ENCODE data around the gene CHL1.

Gene CHL1

DNA sequence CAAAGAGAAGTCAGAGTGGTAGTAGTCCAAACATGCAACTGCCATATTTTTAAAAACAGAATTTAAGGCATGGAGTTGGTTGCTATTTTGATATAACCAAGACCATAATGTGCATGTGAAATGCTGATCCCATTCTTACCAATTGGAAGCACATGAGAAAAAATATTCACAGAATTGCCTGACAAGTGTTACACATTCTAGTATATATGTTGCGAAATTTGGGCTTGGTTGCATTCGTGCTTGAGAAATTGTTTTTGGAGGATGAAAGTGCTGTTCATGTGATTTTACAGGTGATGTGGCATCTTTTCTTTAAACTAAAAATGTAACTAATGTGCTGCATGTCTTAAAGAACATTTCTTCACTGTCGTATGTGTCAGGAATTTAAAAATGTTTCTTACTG, 199.7 kb downstream of the CHL1 start:
- no peak for DNase-seq (ENCODE audit: low read depth in 2 of 2)

DNA sequence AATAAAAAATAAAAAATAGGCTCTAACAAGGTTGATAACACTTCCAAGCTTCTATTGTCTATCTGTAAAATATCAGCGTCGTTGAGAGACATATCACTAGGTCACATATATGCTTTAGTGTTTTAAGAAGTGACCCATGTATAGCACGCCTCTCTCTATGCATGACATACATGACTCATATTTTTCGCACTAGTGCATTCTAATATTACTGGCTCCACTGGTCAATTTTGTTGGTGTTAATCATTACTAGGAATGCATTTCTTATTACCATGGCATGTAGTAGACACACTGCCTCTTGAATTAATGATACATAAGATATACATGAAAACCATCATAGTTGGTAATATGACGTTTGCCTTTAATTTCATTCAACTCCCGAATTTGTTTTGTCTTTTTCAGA, 203.1 kb downstream of the CHL1 start:
- DNase-seq (ENCODE audit: low read depth in 2 of 2): no peak

DNA sequence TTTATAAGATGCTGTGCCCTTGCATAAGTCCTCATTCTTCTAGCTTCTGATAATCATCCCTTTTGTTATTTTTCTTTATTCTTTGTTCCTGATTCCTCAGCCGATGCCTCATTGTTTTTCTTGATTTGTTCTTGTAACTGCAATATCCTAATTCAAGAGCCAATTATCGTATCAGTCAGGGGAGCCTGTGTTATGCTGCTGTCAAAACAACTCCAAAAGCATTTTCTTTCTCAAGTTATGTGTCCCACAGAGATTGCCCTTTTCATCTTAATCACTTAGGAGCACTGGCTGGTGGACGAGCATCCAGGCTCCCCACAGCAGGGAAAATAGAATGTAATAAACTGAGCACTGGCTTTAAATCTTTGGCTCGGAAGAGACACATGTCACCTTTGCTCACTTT, 207.3 kb downstream of the CHL1 start:
- DNase-seq (ENCODE audit: low read depth in 2 of 2): no peak

DNA sequence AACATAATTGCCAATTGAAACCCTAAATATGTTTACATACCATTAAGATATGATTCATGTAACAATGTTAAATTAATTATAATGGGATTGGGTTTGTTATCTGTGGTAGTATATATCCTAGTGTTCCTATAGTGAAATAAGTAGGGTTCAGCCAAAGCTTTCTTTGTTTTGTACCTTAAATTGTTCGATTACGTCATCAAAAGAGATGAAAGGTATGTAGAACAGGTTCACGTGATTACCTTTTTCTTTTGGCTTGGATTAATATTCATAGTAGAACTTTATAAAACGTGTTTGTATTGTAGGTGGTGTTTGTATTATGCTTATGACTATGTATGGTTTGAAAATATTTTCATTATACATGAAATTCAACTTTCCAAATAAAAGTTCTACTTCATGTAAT, 212.4 kb downstream of the CHL1 start:
- no peak for DNase-seq (ENCODE audit: low read depth in 2 of 2)

DNA sequence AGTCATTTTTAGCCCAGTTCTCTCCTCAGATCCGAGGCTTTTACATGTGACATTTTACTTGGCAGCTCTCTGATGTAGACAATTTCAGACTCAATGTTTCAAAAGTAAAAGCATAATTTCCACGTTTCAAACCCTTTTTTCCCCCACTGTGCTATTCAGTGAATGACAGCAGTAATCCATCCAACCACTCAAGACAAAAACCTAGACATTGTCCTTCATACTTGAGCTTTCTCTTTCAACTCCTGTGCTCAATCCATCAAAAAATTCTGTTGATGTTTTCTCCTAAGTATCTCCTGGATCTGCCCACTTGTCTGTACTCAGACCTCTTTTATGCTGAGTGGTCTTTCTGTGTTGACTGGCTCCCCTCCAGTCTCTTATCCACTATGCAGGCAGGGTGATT, 214.7 kb downstream of the CHL1 start:
- DNase-seq (ENCODE audit: low read depth in 2 of 2): no peak

DNA sequence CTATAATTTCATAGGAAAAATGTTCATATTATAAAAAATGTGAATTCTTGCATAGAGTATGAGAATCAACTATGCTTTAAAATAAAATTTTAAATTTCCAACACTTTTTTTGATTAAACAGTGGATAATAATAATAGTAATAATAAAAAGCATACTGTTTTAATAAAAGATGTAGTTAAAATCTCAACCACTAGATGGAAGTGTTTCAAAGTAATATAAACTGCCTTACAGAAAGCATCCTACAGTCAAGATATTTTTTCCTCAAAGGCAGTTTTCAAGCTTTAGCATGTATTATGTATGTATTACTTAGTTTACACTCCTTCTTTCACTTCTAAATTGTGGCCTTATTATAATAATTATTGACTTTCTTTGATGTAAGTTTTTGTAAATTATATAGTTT, 217.5 kb downstream of the CHL1 start:
- no peak for DNase-seq (ENCODE audit: low read depth in 2 of 2)

DNA sequence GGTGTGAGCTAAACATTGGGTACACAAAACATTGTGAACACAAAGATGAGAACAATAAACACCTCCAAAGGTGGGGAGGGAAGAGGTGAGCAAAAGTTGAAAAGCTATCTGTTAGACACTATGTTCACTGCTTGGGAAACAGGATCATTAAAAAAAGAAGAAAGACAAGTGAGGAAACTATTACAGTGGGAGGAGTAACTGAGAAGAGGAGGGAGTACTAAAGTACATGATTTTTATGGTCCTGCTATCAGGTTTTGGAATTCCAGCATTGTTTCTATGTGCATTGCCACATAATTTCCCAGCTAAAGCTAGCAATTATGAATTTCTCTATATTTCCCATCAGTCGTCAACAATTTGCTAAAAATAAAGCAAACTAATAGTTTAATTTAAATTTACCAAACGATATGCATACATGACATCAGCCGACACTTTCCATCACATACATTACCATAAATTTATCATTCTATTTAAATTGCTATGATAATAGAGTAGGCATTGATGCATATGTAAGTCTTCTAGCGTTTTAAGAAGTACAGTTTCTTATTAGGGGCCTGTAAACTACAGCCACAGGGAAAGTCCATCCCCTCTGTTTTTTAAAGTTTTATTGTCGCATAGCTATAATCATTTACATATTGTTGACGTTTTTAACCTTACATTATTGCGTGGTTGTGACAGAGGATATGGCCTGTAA, 221.8 kb downstream of the CHL1 start:
- DNase-seq (ENCODE audit: low read depth in 2 of 2): no peak

DNA sequence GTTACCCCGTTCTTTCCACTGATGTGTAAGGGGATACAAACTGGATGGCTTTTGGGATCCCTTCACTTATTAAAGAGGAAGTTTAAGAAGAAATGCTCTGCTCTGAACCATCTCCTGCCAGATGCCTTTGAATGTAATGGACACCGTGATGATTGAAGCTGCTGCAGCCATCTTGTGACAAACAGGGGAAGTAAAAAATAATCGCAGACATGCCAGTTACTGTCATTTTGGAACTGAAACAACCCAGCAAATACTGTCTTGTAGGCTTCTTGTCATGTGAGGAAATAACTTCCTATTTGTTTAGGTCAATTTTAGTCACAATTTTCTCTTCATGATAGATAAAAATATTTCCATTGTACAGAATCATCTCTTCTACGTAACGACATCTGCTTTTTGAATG, 224.0 kb downstream of the CHL1 start:
- no peak for DNase-seq (ENCODE audit: low read depth in 2 of 2)

DNA sequence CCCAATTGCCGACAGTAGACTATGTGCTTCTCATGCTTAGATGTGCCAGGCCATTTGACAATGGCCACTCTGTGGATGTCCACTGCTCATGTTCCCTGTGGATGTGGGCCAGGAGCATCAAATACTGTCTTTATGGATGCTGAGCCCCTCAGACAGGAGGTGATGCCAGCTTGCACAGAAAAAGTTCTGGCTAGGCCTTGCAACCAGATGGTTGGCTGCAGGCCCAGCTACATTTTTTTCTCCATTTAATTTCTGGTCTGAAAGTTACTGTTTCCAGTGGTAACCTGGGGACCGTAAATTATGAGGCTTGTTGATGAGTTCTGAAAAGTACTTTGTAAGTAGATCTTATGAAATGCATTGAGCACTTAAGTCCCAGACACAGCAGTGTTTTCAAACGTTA, 228.5 kb downstream of the CHL1 start:
- DNase-seq (ENCODE audit: low read depth in 2 of 2): no peak

DNA sequence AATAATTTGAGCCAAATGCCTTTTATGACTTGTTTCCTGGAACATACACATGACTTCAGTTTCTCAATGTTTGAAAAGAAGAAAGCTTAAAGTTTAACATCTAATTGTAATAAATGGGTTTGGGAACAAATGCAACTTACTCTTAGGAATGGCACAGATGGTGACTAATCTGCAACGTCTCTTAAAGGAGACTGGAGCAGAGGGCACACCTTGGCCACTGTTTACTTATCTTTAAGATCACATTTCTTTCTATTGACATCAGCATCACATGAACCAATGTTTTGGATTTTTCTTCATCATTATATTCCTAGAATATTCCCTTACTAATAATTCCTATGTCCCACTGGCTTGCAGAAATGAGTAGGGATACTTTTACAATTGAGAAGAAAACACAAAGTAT, 229.5 kb downstream of the CHL1 start:
- DNase-seq (ENCODE audit: low read depth in 2 of 2): no peak

DNA sequence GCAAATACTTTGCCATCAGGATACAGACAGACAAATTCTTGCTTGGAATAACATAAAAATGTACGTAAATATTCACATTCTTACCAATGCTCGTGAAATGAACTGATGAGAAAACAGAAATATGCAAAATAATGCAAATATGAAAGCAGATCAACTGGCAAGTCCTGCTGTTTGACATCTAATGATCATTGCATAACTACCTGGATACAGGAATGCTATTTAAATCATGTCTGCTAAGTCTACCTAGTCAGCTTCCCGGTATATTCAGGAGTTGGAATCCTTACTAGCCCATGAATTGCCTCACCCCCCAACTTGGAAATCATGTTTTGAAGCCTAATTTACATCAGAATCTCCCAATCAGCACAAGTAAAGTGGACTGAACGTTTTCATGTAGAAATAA, 230.6 kb downstream of the CHL1 start:
- DNase-seq (ENCODE audit: low read depth in 2 of 2): no peak

DNA sequence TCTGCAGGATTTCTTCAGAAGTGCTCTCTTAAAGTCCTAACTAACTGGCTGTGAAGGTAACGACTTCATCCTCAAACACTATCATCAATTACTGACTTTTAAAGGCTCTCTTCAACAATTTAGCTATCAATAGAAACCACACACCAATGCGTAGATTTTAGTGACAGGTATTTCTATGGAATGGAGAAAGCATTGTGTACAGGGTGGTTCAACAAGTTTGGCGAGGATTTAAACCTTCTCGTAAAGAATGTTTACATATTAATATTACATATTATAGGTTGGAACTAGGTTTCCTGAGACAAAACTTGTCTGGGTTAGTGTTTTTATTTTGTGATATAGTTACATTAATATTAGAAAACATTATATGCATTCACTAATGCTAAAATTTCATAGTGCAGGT, 233.6 kb downstream of the CHL1 start:
- DNase-seq (ENCODE audit: low read depth in 2 of 2): no peak

DNA sequence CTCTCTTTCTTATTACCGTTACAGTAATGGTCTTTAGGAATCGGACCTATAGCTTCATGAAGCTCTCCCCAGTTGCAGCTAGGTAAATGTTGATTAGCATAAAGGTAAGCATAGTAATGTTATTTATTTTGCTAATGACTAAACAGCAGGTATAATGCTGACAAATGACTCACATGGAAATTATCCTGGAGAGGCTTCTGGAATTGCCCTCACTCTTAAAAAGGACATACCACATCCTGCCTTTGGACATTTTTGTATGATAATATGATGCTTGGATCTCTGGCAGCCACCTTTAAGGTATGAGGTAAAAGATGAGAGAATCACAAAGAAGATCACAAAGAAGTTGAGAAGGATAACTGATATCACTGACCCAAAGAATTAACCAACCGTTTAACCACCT, 238.6 kb downstream of the CHL1 start:
- no peak for DNase-seq (ENCODE audit: low read depth in 2 of 2)

DNA sequence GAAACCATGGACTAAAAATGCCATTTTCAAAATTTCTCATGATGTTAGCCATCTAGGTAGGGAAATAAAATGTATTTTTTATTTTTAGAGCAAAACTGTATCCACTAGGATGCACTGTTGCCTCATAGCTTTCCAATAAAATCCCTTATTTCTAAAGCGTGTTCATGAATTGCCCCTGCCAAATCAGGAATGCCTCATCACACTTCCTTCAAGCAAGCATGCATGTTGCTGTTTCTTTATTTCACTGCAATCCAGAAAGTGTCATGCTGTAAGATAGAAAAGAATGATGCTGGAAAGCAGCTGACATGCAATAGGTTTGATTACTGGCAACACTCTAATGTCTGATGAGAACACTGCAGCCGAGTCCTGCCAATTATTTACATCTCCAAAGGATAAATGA, 239.5 kb downstream of the CHL1 start:
- no peak for DNase-seq (ENCODE audit: low read depth in 2 of 2)

DNA sequence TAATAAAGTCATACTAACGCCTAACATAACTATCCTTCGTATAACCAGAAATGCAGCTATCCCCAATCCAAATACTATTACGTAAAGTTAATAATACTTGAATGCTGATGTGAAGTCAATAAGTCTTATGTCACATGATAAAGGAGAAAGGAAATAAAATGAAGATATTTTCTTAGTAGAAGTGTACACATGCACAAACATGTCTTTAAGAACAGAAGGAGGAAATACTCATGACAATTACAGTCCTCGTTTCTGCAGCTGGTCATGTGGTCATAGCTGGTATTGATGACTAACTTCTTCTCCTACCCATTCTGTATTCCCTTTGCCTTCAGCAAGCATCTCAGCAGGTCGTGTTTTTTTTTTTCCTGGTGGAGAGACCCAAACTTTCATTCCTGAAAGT, 244.3 kb downstream of the CHL1 start:
- no peak for DNase-seq (ENCODE audit: low read depth in 2 of 2)

DNA sequence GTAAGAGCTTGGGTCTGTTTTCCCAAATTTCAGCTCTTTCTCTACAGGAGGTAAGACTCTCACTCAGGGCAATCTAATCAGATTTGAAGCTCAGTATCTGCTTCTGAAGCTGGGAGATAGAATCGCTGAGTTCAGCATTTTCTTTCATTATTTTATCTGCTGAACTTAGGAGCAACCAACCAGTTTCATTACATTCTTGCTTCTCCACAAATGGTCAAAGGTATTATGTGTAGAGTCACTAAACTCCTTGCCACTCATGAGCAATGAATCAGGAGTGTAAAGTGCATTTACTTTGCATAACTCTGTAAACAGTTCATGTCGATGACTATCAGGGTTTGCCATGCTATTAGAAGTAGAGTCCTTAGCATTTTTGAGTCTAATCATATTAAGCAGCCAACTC, 249.4 kb downstream of the CHL1 start:
- no peak for DNase-seq (ENCODE audit: low read depth in 2 of 2)

DNA sequence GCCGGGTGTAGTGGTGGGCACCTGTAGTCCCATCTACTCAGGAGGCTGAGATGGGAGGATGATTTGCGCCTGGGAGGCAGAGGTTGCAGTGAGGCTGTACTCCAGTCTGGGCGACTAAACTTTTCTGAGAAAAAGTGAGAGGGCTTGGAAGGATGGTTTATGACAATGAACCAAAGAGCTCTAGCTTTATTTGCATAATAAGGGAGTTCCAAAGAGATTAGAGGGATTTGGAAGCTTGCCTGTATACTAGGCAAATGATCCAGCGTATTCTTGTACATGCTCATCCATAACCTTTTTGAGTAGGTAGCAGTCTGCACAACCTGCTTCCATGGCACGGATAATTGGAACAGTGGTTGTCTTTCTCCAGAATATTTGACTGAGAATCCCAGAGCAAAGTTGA, 251.1 kb downstream of the CHL1 start:
- no peak for DNase-seq (ENCODE audit: low read depth in 2 of 2)

DNA sequence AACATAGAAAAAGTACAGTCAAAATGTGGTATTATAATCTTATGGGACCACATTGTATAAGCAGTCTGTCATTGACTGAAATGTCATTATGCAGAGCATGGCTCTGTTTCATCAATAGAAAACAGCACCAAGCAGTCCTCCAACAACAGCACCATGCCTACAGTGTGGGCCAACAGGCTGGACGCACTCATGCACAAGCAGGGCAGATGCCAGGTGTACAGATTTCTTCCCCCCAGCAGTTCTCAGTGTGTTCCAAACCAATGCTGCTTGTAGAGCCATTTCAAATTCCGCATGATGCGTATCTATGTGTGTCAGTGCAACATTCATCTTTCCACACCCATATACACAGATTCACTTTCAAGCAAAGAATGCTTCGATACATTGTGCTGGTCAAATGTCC, 253.1 kb downstream of the CHL1 start:
- DNase-seq (ENCODE audit: low read depth in 2 of 2): no peak

DNA sequence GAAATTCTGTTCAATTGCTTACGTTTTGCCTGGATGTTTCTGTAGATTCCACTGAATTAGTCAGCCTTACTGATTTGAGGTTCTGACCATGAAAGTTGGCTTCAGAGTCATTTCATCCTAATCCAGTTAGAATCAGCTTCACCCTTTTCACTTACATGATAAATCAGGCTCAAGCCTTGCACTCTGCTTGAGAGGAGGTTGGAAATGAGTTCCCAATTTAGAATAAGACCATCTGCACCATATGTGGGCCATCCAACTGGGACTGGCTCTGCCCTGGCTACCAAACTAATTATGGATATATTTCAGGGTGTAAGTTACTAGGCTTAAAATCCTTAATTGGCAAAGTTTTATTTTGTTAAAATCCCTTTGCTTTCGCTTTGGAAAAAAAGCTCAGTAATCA, 255.7 kb downstream of the CHL1 start:
- DNase-seq (ENCODE audit: low read depth in 2 of 2): no peak

DNA sequence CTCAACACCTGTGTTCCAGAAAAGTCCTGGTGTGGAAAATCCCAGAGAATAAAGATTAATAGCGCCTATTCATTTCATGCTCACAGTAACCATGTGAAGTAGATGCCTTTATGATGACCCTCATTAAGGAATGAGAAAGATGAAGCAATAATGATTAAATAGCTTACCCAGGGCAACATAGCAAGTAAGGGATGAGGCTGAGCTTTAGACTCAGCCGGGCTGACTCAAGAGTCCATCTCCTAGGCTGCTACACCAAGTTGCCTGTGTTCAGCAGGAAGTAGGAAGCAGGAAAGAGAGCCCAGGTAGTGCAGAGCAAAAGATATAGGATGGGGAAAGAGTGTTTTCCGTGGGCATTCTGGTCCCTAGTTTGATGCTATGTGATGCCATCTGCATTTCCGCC, 256.5 kb downstream of the CHL1 start:
- no peak for DNase-seq (ENCODE audit: low read depth in 2 of 2)

DNA sequence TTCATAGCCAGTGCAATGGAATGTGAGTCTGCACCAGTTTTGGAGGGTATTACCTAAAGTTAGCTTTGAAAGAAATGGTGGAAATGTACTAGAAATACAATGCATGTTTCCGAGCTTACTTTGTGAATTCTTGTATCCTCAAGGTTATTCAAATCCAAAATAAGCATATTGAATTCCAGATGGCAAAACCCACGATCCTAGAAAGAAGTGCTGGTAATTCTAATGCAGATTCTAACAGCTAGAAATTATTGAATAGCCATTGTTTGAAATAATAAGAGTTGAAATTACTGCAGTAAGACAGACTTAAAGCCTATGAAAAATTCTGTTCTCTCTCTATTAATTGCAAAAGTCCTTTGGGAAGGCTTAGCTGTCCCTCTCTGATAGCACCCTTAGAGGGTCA, 258.4 kb downstream of the CHL1 start:
- no peak for DNase-seq (ENCODE audit: low read depth in 2 of 2)

DNA sequence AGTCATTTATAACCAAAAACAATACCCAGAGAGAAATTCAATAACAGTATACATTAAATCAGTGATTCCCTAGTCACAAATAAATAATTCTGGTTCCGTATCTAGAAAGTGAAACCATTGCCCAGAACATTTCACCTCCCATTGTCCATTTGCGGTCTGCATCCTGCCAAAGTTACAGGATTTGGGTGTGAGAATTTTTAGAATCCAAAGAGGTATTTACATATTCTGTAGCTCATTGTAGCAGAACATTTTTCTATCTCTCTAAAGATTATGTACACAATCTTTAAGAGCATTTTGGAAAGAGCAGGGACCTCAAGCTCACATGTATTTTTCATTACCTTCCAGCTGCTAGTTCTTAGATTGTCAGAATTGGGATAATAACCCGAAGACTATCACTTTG, 261.6 kb downstream of the CHL1 start:
- no peak for DNase-seq (ENCODE audit: low read depth in 2 of 2)

DNA sequence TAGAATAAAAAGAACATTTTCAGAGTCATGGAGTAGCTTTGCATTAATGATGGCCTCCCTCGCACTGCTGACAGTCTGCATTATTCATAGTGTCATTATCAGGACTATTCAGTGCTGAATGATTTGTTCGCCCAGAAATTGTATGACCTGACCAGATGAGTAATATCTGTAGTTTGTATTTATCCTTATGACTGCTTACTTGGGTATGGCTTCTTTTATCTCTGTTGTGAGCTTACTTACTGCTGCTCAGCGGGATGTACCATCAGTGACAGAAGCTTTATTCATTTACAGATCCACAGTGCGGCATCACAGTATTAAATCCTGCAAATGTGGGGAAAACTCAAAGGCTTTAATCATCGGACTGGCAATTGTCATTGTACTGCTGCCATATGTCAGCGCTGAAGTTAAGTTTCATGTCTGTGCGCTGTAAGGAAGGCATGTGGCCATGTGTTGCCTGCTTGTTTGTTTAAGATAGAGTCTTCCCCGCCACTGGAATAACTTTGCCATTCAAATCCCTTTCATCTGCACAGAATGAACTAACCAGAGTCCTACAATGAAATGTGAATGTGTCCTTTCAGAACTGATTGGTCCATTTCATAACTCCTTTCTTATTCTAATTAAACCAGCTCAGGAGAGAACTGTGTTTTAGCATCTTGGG, 262.2 kb downstream of the CHL1 start:
- DNase-seq (ENCODE audit: low read depth in 2 of 2): no peak

All from stimulated activated CD4-positive, alpha-beta T cell treated with anti-CD3 and anti-CD28 coated beads, Interleukin-1b, Interleukin-23, amount 100 ng/mL, for 4 hours (primary cell).